ENCODE data around the gene SLCO4A1. TPM values are rescaled to one million over a fixed set of nuclear protein-coding genes. Genes with fewer than 3 reads are reported as not detected.

The SLCO4A1 gene
- total RNA-seq, 5 donors from 2014 or later (not counting 1 experiment from before 2014, with no cell fraction given) = 0.98 to 7.2 (median 5.4) TPM

- H3K27ac Mint-ChIP-seq = no peak overlapping the region
- CTCF ChIA-PET = no interaction called here
- no peaks in the 10 kb centered on the region for H3K9me3 Mint-ChIP-seq
- 94% methylated on average over 8 of the region's 11 CpGs for WGBS (ENCODE audit: insufficient coverage)
- no peak overlapping the region for H3K4me3 ChIP-seq (ENCODE audit: control insufficient read depth in 1 of 2, extremely low read depth in 1 of 2, low read length in 1 of 2)
- POLR2A ChIA-PET = no interaction called here
- H3K4me1 ChIP-seq (ENCODE audit: control insufficient read depth in 1 of 2, extremely low read depth in 1 of 2, insufficient read depth in 2 of 2, low read length in 2 of 2) = no peaks in the 10 kb centered on the region
- no peaks in the 10 kb centered on the region for H3K36me3 ChIP-seq (ENCODE audit: control insufficient read depth in 2 of 2, extremely low read depth in 1 of 2, insufficient read depth in 1 of 2, low read length in 1 of 2)
- DNase-seq = no peak
- H3K27me3 Mint-ChIP-seq = no peaks in the 10 kb centered on the region
- H3K36me3 Mint-ChIP-seq = no peaks in the 10 kb centered on the region
- ATAC-seq (replicated peaks in 1 of 4) = no peak
- H3K4me3 Mint-ChIP-seq = no peak overlapping the region
- no peak overlapping the region for H3K27ac ChIP-seq (ENCODE audit: low read length)
- H3K9me3 ChIP-seq = no peaks in the 10 kb centered on the region
- no peaks in the 10 kb centered on the region for H3K27me3 ChIP-seq (replicated peaks in 1 of 2; ENCODE audit: control insufficient read depth in 2 of 2, extremely low read depth in 1 of 2, insufficient read depth in 2 of 2, low read length in 1 of 2)
- H3K4me1 Mint-ChIP-seq = no peaks in the 10 kb centered on the region
These were observed 19.3 kb downstream of the SLCO4A1 start for GRCh38 chr20:62661647-62662046.

- no peak overlapping the region for H3K27ac ChIP-seq (ENCODE audit: low read length)
- no peaks in the 10 kb centered on the region for H3K4me1 ChIP-seq (ENCODE audit: control insufficient read depth in 1 of 2, extremely low read depth in 1 of 2, insufficient read depth in 2 of 2, low read length in 2 of 2)
- 80% methylated on average over 3 of the region's 6 CpGs for WGBS (ENCODE audit: insufficient coverage)
- no peaks in the 10 kb centered on the region for H3K27me3 ChIP-seq (replicated peaks in 1 of 2; ENCODE audit: control insufficient read depth in 2 of 2, extremely low read depth in 1 of 2, insufficient read depth in 2 of 2, low read length in 1 of 2)
- H3K4me1 Mint-ChIP-seq = no peaks in the 10 kb centered on the region
- no peaks in the 10 kb centered on the region for H3K27me3 Mint-ChIP-seq
- DNase-seq (no peak), ATAC-seq (replicated peaks in 1 of 4) (no peak)
- no peaks in the 10 kb centered on the region for H3K36me3 Mint-ChIP-seq
- no peaks in the 10 kb centered on the region for H3K9me3 ChIP-seq
- no peak overlapping the region for H3K4me3 ChIP-seq (ENCODE audit: control insufficient read depth in 1 of 2, extremely low read depth in 1 of 2, low read length in 1 of 2)
- H3K36me3 ChIP-seq (ENCODE audit: control insufficient read depth in 2 of 2, extremely low read depth in 1 of 2, insufficient read depth in 1 of 2, low read length in 1 of 2) = no peaks in the 10 kb centered on the region
- no peak overlapping the region for H3K4me3 Mint-ChIP-seq
- ChIA-PET POLR2A (no interaction called here), CTCF (no interaction called here)
- no peaks in the 10 kb centered on the region for H3K9me3 Mint-ChIP-seq
- H3K27ac Mint-ChIP-seq = no peak overlapping the region
These were observed 20.1 kb downstream of the SLCO4A1 start for GRCh38 chr20:62662422-62662821.

- Histone ChIP-seq H3K27ac (ENCODE audit: low read length) (no peak overlapping the region), H3K36me3 (ENCODE audit: control insufficient read depth in 2 of 2, extremely low read depth in 1 of 2, insufficient read depth in 1 of 2, low read length in 1 of 2) (no peaks in the 10 kb centered on the region), H3K27me3 (replicated peaks in 1 of 2; ENCODE audit: control insufficient read depth in 2 of 2, extremely low read depth in 1 of 2, insufficient read depth in 2 of 2, low read length in 1 of 2) (no peaks in the 10 kb centered on the region), H3K4me1 (ENCODE audit: control insufficient read depth in 1 of 2, extremely low read depth in 1 of 2, insufficient read depth in 2 of 2, low read length in 2 of 2) (no peaks in the 10 kb centered on the region), H3K4me3 (ENCODE audit: control insufficient read depth in 1 of 2, extremely low read depth in 1 of 2, low read length in 1 of 2) (no peak overlapping the region), H3K9me3 (no peaks in the 10 kb centered on the region)
- WGBS (ENCODE audit: insufficient coverage) = 83% methylated on average over 21 of the region's 24 CpGs
- Mint-ChIP-seq H3K27me3 (no peaks in the 10 kb centered on the region), H3K36me3 (no peaks in the 10 kb centered on the region), H3K9me3 (no peaks in the 10 kb centered on the region), H3K4me3 (no peak overlapping the region), H3K4me1 (peaks cover 0 to 1% (median 0%) of the 10 kb centered on the region in 3 donors), H3K27ac (no peak overlapping the region)
- DNase-seq = no peak
- POLR2A ChIA-PET = no interaction called here
- no peak for ATAC-seq (replicated peaks in 1 of 4)
- CTCF ChIA-PET = no interaction called here
These were observed 21.1 kb downstream of the SLCO4A1 start for GRCh38 chr20:62663145-62664018.

GRCh38 chr20:62664019-62664971 lies 22.0 kb downstream of the SLCO4A1 start:
- Mint-ChIP-seq H3K27ac (no peak overlapping the region), H3K9me3 (no peaks in the 10 kb centered on the region), H3K27me3 (no peaks in the 10 kb centered on the region), H3K36me3 (no peaks in the 10 kb centered on the region), H3K4me3 (no peak overlapping the region), H3K4me1 (peaks cover 0 to 2% (median 0%) of the 10 kb centered on the region in 3 donors)
- ChIA-PET CTCF (interaction anchor here in 1 of 2 donors (0.7 kb wide), 1 partner anchor 11 kb away, joined by 3 read pairs; no protein-coding TSS in a partner anchor), POLR2A (no interaction called here)
- Histone ChIP-seq H3K27me3 (replicated peaks in 1 of 2; ENCODE audit: control insufficient read depth in 2 of 2, extremely low read depth in 1 of 2, insufficient read depth in 2 of 2, low read length in 1 of 2) (no peaks in the 10 kb centered on the region), H3K4me3 (ENCODE audit: control insufficient read depth in 1 of 2, extremely low read depth in 1 of 2, low read length in 1 of 2) (no peak overlapping the region), H3K9me3 (no peaks in the 10 kb centered on the region), H3K36me3 (ENCODE audit: control insufficient read depth in 2 of 2, extremely low read depth in 1 of 2, insufficient read depth in 1 of 2, low read length in 1 of 2) (no peaks in the 10 kb centered on the region), H3K27ac (ENCODE audit: low read length) (no peak overlapping the region), H3K4me1 (ENCODE audit: control insufficient read depth in 1 of 2, extremely low read depth in 1 of 2, insufficient read depth in 2 of 2, low read length in 2 of 2) (no peaks in the 10 kb centered on the region)
- DNase-seq (no peak), ATAC-seq (replicated peaks in 1 of 4) (no peak)
- WGBS (ENCODE audit: insufficient coverage) = 91% methylated on average over 13 of the region's 18 CpGs

- H3K36me3 ChIP-seq (ENCODE audit: control insufficient read depth in 2 of 2, extremely low read depth in 1 of 2, insufficient read depth in 1 of 2, low read length in 1 of 2) = no peaks in the 10 kb centered on the region
- H3K27me3 Mint-ChIP-seq = no peaks in the 10 kb centered on the region
- CTCF ChIA-PET = interaction anchor here in 1 of 2 donors (0.7 kb wide), 2 partner anchors 12 to 143 kb away, joined by 3 read pairs; no protein-coding TSS in a partner anchor
- DNase-seq (no peak), ATAC-seq (replicated peaks in 1 of 4) (no peak)
- no peak overlapping the region for H3K27ac ChIP-seq (ENCODE audit: low read length)
- H3K4me3 Mint-ChIP-seq = no peak overlapping the region
- H3K9me3 Mint-ChIP-seq = no peaks in the 10 kb centered on the region
- no peaks in the 10 kb centered on the region for H3K9me3 ChIP-seq
- H3K27ac Mint-ChIP-seq = no peak overlapping the region
- POLR2A ChIA-PET = no interaction called here
- H3K27me3 ChIP-seq (replicated peaks in 1 of 2; ENCODE audit: control insufficient read depth in 2 of 2, extremely low read depth in 1 of 2, insufficient read depth in 2 of 2, low read length in 1 of 2) = no peaks in the 10 kb centered on the region
- H3K4me1 Mint-ChIP-seq = peaks cover 0 to 2% (median 0%) of the 10 kb centered on the region in 3 donors
- WGBS (ENCODE audit: insufficient coverage) = 95% methylated on average over 9 of the region's 12 CpGs
- H3K4me3 ChIP-seq (ENCODE audit: control insufficient read depth in 1 of 2, extremely low read depth in 1 of 2, low read length in 1 of 2) = no peak overlapping the region
- no peaks in the 10 kb centered on the region for H3K4me1 ChIP-seq (ENCODE audit: control insufficient read depth in 1 of 2, extremely low read depth in 1 of 2, insufficient read depth in 2 of 2, low read length in 2 of 2)
- no peaks in the 10 kb centered on the region for H3K36me3 Mint-ChIP-seq
These were observed 23.0 kb downstream of the SLCO4A1 start for GRCh38 chr20:62665153-62665754.
